ENCODE measurements around the gene DEFB125.

DNA sequence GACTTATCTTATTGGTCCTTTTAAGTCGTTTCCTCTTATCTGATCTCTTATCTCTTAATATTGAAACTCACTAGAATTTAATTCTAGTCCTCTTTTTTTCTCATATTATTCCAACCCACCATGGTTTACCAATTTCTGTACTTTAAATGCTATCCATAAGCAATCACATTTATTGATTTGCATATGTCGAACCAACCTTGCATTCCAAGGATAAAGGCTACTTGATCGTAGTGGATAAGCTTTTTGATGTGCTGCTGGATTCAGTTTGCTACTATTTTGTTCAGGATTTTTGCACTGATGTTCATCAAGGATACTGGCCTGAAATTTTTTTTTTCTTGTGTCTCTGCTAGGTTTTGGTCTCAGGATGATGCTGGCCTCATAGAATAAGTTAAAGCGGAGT, 7.7 kb downstream of the DEFB125 start:
- no peak for TF ChIP-seq EZH2 (optimal IDR thresholded peaks at IDR 0.05; ENCODE audit: low read depth, low read length)
- TF ChIP-seq, protein P1, sequence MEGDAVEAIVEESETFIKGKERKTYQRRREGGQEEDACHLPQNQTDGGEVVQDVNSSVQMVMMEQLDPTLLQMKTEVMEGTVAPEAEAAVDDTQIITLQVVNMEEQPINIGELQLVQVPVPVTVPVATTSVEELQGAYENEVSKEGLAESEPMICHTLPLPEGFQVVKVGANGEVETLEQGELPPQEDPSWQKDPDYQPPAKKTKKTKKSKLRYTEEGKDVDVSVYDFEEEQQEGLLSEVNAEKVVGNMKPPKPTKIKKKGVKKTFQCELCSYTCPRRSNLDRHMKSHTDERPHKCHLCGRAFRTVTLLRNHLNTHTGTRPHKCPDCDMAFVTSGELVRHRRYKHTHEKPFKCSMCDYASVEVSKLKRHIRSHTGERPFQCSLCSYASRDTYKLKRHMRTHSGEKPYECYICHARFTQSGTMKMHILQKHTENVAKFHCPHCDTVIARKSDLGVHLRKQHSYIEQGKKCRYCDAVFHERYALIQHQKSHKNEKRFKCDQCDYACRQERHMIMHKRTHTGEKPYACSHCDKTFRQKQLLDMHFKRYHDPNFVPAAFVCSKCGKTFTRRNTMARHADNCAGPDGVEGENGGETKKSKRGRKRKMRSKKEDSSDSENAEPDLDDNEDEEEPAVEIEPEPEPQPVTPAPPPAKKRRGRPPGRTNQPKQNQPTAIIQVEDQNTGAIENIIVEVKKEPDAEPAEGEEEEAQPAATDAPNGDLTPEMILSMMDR (IDR thresholded peaks at IDR 0.05; ENCODE audit: low read length) = no peak

Measured in MM.1S (cell line).